Measurements from ENCODE around the gene UBA5. TPM values are rescaled to one million over a fixed set of nuclear protein-coding genes. Genes with fewer than 3 reads are reported as not detected.
A peak's percentile ranks its signal among the peaks of the same experiment; 100 is the strongest.

UBA5 gene
- total RNA-seq, 4 donors from 2014 or later, result 44.8 to 53.1 (median 47.8) TPM

DNA sequence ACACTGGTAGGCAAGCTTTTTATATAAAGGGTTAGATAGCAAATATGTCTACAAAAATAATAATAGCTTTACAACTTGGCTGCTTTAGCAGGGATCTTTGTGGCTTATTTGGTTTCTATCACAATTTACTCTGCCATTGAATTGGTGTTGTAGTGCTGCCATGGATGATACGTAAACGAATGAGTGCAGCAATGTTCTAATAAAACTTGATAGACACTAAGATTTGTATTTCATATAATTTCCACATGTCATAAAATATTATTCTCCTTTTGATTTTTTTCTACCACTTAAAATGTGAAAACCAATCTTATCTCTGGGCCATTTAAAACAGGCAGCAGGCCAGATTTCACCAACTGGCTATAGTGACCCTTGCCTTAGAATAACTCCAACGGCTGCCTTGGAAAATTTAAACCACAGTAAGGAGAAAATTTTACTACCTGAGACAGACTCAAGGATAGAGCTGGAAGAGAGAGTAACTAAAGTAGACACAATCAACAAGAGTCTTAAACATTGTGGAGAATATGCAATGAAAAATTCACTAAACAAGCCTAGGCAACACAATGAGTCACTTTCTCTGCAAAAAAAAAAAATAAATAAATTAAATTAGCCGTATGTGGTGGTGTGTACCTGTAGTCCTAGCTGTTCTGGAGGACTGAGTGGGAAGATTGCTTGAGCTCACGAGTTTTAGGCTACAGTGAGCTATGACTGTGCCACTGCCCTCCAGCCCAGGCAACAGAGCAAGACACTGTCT lies 54.0 kb downstream of the UBA5 start:
- H3K36me3 ChIP-seq, result peaks cover 0 to 43% (median 0%) of the 10 kb centered on the region in 3 donors
- H3K27me3 ChIP-seq, result no peaks in the 10 kb centered on the region
- peak overlapping the region in 1 of 4 donors; percentile 10 for H3K27ac ChIP-seq
- TF ChIP-seq POLR2A (IDR thresholded peaks at IDR 0.05), result no peak
- TF ChIP-seq, protein P1, sequence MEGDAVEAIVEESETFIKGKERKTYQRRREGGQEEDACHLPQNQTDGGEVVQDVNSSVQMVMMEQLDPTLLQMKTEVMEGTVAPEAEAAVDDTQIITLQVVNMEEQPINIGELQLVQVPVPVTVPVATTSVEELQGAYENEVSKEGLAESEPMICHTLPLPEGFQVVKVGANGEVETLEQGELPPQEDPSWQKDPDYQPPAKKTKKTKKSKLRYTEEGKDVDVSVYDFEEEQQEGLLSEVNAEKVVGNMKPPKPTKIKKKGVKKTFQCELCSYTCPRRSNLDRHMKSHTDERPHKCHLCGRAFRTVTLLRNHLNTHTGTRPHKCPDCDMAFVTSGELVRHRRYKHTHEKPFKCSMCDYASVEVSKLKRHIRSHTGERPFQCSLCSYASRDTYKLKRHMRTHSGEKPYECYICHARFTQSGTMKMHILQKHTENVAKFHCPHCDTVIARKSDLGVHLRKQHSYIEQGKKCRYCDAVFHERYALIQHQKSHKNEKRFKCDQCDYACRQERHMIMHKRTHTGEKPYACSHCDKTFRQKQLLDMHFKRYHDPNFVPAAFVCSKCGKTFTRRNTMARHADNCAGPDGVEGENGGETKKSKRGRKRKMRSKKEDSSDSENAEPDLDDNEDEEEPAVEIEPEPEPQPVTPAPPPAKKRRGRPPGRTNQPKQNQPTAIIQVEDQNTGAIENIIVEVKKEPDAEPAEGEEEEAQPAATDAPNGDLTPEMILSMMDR (IDR thresholded peaks at IDR 0.05), result no peak
- no peaks in the 10 kb centered on the region for H3K4me1 ChIP-seq
- H3K9me3 ChIP-seq, result no peaks in the 10 kb centered on the region
- H3K4me3 ChIP-seq, result no peak overlapping the region
- no peak for DNase-seq

DNA sequence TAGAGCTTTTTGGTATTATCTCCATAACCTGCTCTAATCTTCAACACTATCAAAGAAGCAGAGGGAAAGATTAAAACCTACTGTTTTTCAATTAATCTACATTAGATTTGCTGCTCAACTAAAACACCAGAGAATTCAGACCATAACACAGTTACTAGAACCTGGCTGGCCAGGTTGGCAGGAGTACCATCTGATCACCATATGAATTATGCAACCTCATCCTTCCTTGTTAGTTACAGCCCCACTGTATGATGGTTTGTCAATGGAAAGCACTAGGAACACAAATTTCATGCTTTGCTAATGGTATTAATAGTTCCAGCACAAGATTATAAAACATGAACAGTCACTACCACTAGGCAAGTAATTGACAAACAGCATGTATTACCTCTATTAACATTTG lies 56.2 kb downstream of the UBA5 start:
- no peak overlapping the region for H3K27ac ChIP-seq
- H3K9me3 ChIP-seq, result no peaks in the 10 kb centered on the region
- no peaks in the 10 kb centered on the region for H3K27me3 ChIP-seq
- no peak overlapping the region for H3K4me3 ChIP-seq
- no peak for DNase-seq
- TF ChIP-seq, protein P1 (IDR thresholded peaks at IDR 0.05), result no peak
- peaks cover 0 to 17% (median 7%) of the 10 kb centered on the region in 4 donors for H3K4me1 ChIP-seq
- peaks cover 0 to 24% (median 0%) of the 10 kb centered on the region in 3 donors for H3K36me3 ChIP-seq

DNA sequence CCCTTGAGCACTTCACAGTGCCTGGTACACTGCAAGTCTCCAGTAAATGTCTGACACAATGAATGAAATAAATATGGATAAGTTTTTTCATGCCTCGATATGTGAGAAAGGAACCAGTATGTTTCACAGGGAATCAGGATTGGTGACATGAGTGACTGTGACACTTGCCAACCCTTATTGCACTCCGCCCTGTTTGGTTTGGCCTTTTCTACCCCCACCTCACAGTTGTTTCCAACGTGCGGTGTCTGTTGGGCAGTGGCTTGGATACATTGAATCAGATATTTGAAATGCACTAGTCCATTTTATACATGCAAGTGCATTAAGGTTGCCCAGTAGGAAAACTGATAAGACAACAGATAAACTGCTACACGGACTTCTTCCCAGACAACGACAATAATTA lies 60.1 kb downstream of the UBA5 start:
- DNase-seq, result no peak
- Histone ChIP-seq H3K27me3 (no peaks in the 10 kb centered on the region), H3K27ac (no peak overlapping the region), H3K36me3 (peaks cover 0 to 8% (median 0%) of the 10 kb centered on the region in 3 donors), H3K4me1 (peaks cover 0 to 18% (median 7%) of the 10 kb centered on the region in 4 donors), H3K4me3 (peak overlapping the region in 1 of 4 donors; percentile 90), H3K9me3 (no peaks in the 10 kb centered on the region)
- TF ChIP-seq, protein P1 (IDR thresholded peaks at IDR 0.05), result no peak
- no peak for TF ChIP-seq POLR2A (IDR thresholded peaks at IDR 0.05)

DNA sequence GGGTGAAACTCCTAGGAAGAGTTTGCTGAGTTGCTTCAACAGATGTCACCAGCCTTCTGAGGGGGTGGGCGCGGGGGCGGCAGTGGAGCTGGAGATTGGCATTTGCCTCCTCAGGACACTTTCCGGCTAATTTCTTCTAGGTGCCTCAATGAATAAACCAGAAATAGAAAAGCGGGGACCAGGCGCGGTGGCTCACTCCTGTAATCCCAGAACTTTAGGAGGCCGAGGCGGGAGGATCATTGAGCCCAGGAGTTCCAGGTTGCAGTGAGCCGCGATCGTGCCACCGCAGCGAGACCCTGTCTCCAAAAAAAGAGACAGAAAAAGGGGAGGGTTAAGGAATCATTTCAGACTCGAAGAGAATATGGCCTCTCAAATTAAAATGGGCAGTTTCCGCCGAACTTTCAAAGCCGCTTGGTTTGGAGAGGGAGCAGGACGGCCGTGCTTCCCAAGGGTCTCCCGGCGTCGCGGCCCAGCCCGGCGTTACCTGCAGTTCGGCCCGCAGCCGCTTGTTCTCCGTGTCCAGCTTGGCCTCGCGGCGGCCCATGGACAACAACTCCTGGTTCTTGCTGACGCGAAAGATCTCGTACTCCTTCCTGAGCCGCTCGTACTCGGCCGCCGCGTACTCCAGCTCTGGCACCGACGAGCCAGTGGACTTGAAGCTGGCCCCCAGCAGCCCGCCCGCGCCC lies 61.5 kb downstream of the UBA5 start:
- peak in 2 of 3 donors; percentile 50 to 76 for DNase-seq
- peak overlapping the region; percentile 88 to 100 (median 94) for H3K27ac ChIP-seq
- H3K9me3 ChIP-seq, result no peaks in the 10 kb centered on the region
- peaks cover 0 to 8% (median 0%) of the 10 kb centered on the region in 3 donors for H3K36me3 ChIP-seq
- H3K27me3 ChIP-seq, result no peaks in the 10 kb centered on the region
- peak overlapping the region; percentile 81 to 100 (median 86) for H3K4me3 ChIP-seq
- peaks cover 0 to 18% (median 7%) of the 10 kb centered on the region in 4 donors for H3K4me1 ChIP-seq
- TF ChIP-seq, protein P1 (IDR thresholded peaks at IDR 0.05), result peak in 3 of 6 experiments; percentile 48 to 61 (median 53)
- TF ChIP-seq POLR2A (IDR thresholded peaks at IDR 0.05), result no peak

DNA sequence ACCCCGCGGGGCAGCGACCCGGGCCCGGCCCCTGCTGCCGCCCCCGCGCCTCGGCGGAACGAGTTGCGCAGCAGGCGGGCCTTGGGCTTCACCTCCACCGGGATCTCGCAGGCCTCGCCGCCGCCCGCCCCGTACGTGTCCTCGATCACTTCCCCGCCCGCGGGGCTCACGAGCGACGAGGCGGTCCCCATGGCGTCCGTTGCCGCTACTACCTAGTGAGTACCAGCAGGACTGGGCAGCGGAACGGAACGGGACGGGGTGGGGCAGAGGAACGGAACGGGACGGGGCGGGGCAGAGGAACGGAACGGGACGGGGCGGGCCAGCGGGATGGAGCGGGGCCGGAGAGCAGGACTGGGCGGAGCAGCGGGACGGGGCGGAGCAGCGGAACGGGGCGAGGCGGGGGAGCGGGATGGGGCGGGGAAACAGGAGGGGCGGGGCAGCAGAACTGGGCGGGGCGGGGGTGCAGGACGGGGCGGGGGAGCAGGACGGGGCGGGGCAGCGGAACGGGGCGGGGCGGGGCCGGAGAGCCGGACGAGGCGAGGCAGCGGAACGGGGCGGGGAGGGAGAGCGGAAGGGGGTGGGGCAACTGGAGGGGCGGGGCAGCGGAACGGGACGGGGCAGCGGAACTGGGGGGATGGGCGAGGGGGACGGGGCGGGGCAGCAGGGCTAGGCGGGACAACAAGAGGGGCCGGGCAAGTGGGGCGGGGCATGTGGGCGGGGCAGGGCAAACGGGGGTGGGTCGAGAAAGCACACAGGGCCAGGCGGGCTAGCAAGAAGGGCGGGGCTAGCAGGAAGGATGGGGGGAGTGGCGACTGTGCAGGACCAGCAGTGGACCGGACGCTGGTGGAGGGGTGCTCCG lies 62.3 kb downstream of the UBA5 start, which contains the start of gene NPHP3:
TSS of gene NPHP3 (minus strand) at position 245 of the 859 bp plus-strand sequence. CDS start at position 191, 54 bp downstream.
- no peaks in the 10 kb centered on the region for H3K27me3 ChIP-seq
- H3K36me3 ChIP-seq, result peaks cover 0 to 8% (median 0%) of the 10 kb centered on the region in 3 donors
- no peaks in the 10 kb centered on the region for H3K9me3 ChIP-seq
- peak within 1 kb of the TSS; percentile 81 to 100 (median 86) for H3K4me3 ChIP-seq
- peak within 1 kb of the TSS; percentile 92 to 100 (median 94) for H3K27ac ChIP-seq
- peak; percentile 99 to 100 (median 99) for DNase-seq
- peak; percentile 79 to 94 for TF ChIP-seq POLR2A (IDR thresholded peaks at IDR 0.05)
- TF ChIP-seq, protein P1 (IDR thresholded peaks at IDR 0.05), result peak in 1 of 6 experiments; percentile 33
- peaks cover 0 to 18% (median 7%) of the 10 kb centered on the region in 4 donors for H3K4me1 ChIP-seq

Measured in Peyer's patch (tissue), 4 donors.